B cell (primary cell): Measurements from ENCODE around the gene TRAP1. TPM values are rescaled to one million over a fixed set of nuclear protein-coding genes. Genes with fewer than 3 reads are reported as not detected.

ENCODE experiments used
- ATAC-seq: fragments of 200-7000 bp; cut with Tn5 transposase; one replicate; pipeline ENCODE4 v1.10.0; 2021; ENCODE audit warnings: low read depth, mild to moderate bottlenecking, moderate number of reproducible peaks, moderate library complexity
- CTCF ChIA-PET: fragments of 350-600 bp; sonication (Branson Sonifier 250); formaldehyde crosslinking; loops from one replicate; lab custom pipeline; 2021; ENCODE audit warnings: antibody characterized with exemption, inconsistent platforms; lab: Charles Lee
- POLR2A ChIA-PET: fragments of 350-600 bp; sonication (Branson Sonifier 250); formaldehyde crosslinking; loops from one replicate; lab custom pipeline; 2021; ENCODE audit warnings: antibody characterized with exemption; lab: Charles Lee
- DNase-seq: peaks from one replicate; pipeline ENCODE4 v3.0.0; 2013
- H2AFZ ChIP-seq: 2 replicates; pipeline ENCODE4 v1.6.1; 2012; ENCODE audit warnings: mild to moderate bottlenecking, low read depth, low read length; ENCODE audit not compliant: insufficient read depth, poor library complexity, severe bottlenecking
- H3K27ac ChIP-seq, 2 donors: 1 replicate in 1 of 2; 2 replicates in 1 of 2; pipeline ENCODE4 v1.5.1; 2012 to 2013; ENCODE audit warnings: low read length in 2 of 2, mild to moderate bottlenecking in 2 of 2, moderate library complexity in 1 of 2
- H3K27me3 ChIP-seq, 4 experiments: fragments of 200-600 bp in 1 of 4; sonication (generic) in 1 of 4; replicated peaks in 1 of 4; 1 replicate in 2 of 4; 2 replicates in 2 of 4; pipeline versions ENCODE4 v1.6.1 to v1.7.0; 2013 to 2016; ENCODE audit warnings: low read length in 3 of 4, mild to moderate bottlenecking in 2 of 4, mixed read lengths in 1 of 4, moderate library complexity in 1 of 4; ENCODE audit not compliant: insufficient read depth in 4 of 4, control insufficient read depth in 3 of 4; ENCODE audit errors: control extremely low read depth in 1 of 4
- H3K36me3 ChIP-seq, 2 experiments: replicated peaks in 1 of 2; 1 replicate in 1 of 2; 2 replicates in 1 of 2; pipeline versions ENCODE4 v1.6.1 to v1.7.1; 2013; ENCODE audit warnings: low read length in 1 of 2; ENCODE audit not compliant: insufficient read depth in 2 of 2, control insufficient read depth in 1 of 2; ENCODE audit errors: control extremely low read depth in 1 of 2, extremely low read depth in 1 of 2
- H3K4me1 ChIP-seq, 2 donors: fragments of 200-600 bp in 1 of 2; sonication (generic) in 1 of 2; 1 replicate in 1 of 2; 2 replicates in 1 of 2; pipeline versions ENCODE4 v1.5.1 to v1.6.1; 2013 to 2017; ENCODE audit warnings: low read length in 2 of 2; ENCODE audit not compliant: control insufficient read depth in 2 of 2, insufficient read depth in 2 of 2
- H3K4me2 ChIP-seq: replicated peaks from 2 replicates; pipeline ENCODE3; 2012; ENCODE audit warnings: mild to moderate bottlenecking, low read depth, low read length; ENCODE audit not compliant: poor library complexity, severe bottlenecking
- H3K4me3 ChIP-seq, 5 experiments: fragments of 200-600 bp in 1 of 5; sonication (generic) in 1 of 5; 1 replicate in 3 of 5; 2 replicates in 2 of 5; pipeline versions ENCODE4 v1.5.1 to v1.7.0; 2011 to 2016; ENCODE audit warnings: low read length in 4 of 5, mild to moderate bottlenecking in 4 of 5, low read depth in 2 of 5, control low read depth in 1 of 5, moderate library complexity in 1 of 5; ENCODE audit not compliant: insufficient read depth in 1 of 5; ENCODE audit errors: control extremely low read depth in 1 of 5, extremely low read depth in 1 of 5
- H3K79me2 ChIP-seq: fragments of 200-600 bp; sonication (generic); one replicate; pipeline ENCODE4 v1.6.0; 2016; ENCODE audit warnings: low read length; ENCODE audit not compliant: control insufficient read depth, insufficient read depth
- H3K9ac ChIP-seq: fragments of 200-600 bp; sonication (generic); 2 replicates; pipeline ENCODE4 v1.6.1; 2017; ENCODE audit warnings: mild to moderate bottlenecking, low read length, moderate library complexity
- H3K9me3 ChIP-seq, 3 donors: one replicate each; pipeline versions ENCODE4 v1.6.1 to v1.7.1; 2013; ENCODE audit warnings: low read length in 2 of 3; ENCODE audit not compliant: control insufficient read depth in 2 of 3, insufficient read depth in 1 of 3; ENCODE audit errors: control extremely low read depth in 1 of 3
- H4K20me1 ChIP-seq: 2 replicates; pipeline ENCODE4 v1.6.0; 2012; ENCODE audit warnings: mild to moderate bottlenecking, low read length; ENCODE audit not compliant: insufficient read depth, control insufficient read depth, poor library complexity, severe bottlenecking
- H3K27ac Mint-ChIP-seq: one replicate; pipeline ENCODE4 v1.8.0; 2021; ENCODE audit warnings: mixed read lengths
- H3K27me3 Mint-ChIP-seq: one replicate; pipeline ENCODE4 v1.8.0; 2021; ENCODE audit warnings: mixed read lengths
- H3K4me1 Mint-ChIP-seq: one replicate; pipeline ENCODE4 v1.8.0; 2021; ENCODE audit warnings: mixed read lengths
- H3K4me3 Mint-ChIP-seq: one replicate; pipeline ENCODE4 v1.8.0; 2021; ENCODE audit warnings: mixed read lengths
- H3K9me3 Mint-ChIP-seq: one replicate; pipeline ENCODE4 v1.8.0; 2022; ENCODE audit warnings: mixed read lengths; ENCODE audit not compliant: insufficient read depth
- EZH2 ChIP-seq: IDR thresholded peaks from 2 replicates; pipeline ENCODE4 v1.6.1; 2012; ENCODE audit warnings: borderline replicate concordance, low read depth, mild to moderate bottlenecking, moderate library complexity, low read length; ENCODE audit not compliant: insufficient read depth, poor library complexity, severe bottlenecking
- WGBS: methylation state at CpG from one replicate; pipeline ENCODE4 v1.1.5; 2013; ENCODE audit warnings: missing lambda C conversion rate; ENCODE audit not compliant: insufficient coverage; 5-methylcytosine and 5-hydroxymethylcytosine counted together
- intact Hi-C: fragments of 100-400 bp; cut with micrococcal nuclease; formaldehyde crosslinking; loops from one replicate; pipeline ENCODE4 v1.10.0; 2022
- polyA plus RNA-seq: library from polyadenylated mRNA; depleted of rRNA; stranded (reverse); fragments of >200 nt; gene quantifications from 2 replicates; pipeline ENCODE4 v1.2.3, GENCODE V29; 2012
- total RNA-seq, 2 donors: library from RNA; stranded (reverse); fragments of 120-200 nt in 1 of 2; gene quantifications; 1 replicate in 1 of 2; 2 replicates in 1 of 2; pipeline versions ENCODE4 v1.2.3 to v1.2.4, GENCODE V29; 2013 to 2022
- TF ChIP-seq, protein P1 (sequence below): fragments of 200-600 bp; IDR thresholded peaks from one replicate; pipeline ENCODE4 v1.8.0; 2022; ENCODE audit warnings: antibody characterized with exemption, mild to moderate bottlenecking

TRAP1 gene
- total and polyA plus RNA-seq, 2 donors (not counting 1 experiment from before 2014, with no cell fraction given) = 51.1 to 88.4 TPM

DNA sequence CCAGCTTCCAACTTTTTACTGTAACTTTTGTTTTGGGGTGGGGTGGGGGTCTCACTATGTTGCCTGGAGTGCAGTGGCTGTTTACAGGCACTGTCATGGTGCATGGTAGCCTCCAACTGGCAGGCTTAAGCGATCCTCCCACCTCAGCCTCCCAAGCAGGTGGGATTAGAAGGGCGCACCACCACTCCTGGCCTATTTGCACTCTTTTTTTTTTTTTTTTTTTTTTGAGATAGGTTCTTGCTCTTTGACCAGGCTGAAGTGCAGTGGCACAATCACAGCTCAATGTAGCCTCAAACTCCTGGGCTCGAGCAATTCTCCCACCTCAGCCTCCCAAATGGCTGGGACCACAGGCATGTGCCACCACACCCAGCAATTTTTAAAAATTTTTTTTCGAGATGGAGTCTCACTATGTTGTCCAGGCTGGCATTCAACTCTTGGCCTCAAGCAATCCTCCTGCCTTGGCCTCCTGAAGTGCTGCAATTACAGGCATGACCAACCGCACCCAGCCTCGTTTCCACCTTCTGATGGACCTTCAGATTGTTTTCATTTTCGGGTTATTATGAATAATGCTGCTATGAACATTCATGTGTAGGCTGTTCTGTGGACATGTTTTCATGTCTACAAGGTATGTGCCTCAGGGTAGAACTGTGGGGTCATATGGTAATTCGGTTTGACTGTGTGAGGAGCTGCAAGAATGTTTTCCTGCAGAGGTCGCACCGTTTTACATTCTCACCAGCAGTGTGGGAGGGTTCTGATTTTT lies 10.9 kb downstream of the TRAP1 start:
- Mint-ChIP-seq H3K4me1 (peaks cover 5% of the 10 kb centered on the region), H3K27me3 (no peaks in the 10 kb centered on the region), H3K27ac (no peak overlapping the region), H3K9me3 (no peaks in the 10 kb centered on the region), H3K4me3 (no peak overlapping the region)
- CTCF ChIA-PET = no interaction called here
- POLR2A ChIA-PET = interaction anchor here (1.1 kb wide), 1 partner anchor 478 kb away, joined by 4 read pairs; no protein-coding TSS in a partner anchor
- H3K4me1 ChIP-seq = no peaks in the 10 kb centered on the region
- H3K36me3 ChIP-seq = no peaks in the 10 kb centered on the region
- peaks cover 3% of the 10 kb centered on the region for H4K20me1 ChIP-seq
- intact Hi-C loops = no loop called here
- DNase-seq = no peak
- 98% methylated on average over 6 of the region's 10 CpGs for WGBS
- ATAC-seq = no peak
- H3K27ac ChIP-seq = no peak overlapping the region
- H3K79me2 ChIP-seq = peaks cover 36% of the 10 kb centered on the region
- H2AFZ ChIP-seq = no peak overlapping the region
- no peak overlapping the region for H3K9ac ChIP-seq
- no peak overlapping the region for H3K4me2 ChIP-seq
- TF ChIP-seq, protein P1, sequence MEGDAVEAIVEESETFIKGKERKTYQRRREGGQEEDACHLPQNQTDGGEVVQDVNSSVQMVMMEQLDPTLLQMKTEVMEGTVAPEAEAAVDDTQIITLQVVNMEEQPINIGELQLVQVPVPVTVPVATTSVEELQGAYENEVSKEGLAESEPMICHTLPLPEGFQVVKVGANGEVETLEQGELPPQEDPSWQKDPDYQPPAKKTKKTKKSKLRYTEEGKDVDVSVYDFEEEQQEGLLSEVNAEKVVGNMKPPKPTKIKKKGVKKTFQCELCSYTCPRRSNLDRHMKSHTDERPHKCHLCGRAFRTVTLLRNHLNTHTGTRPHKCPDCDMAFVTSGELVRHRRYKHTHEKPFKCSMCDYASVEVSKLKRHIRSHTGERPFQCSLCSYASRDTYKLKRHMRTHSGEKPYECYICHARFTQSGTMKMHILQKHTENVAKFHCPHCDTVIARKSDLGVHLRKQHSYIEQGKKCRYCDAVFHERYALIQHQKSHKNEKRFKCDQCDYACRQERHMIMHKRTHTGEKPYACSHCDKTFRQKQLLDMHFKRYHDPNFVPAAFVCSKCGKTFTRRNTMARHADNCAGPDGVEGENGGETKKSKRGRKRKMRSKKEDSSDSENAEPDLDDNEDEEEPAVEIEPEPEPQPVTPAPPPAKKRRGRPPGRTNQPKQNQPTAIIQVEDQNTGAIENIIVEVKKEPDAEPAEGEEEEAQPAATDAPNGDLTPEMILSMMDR = no peak
- TF ChIP-seq EZH2 = no peak
- H3K9me3 ChIP-seq = no peaks in the 10 kb centered on the region
- H3K4me3 ChIP-seq = no peak overlapping the region
- no peaks in the 10 kb centered on the region for H3K27me3 ChIP-seq

DNA sequence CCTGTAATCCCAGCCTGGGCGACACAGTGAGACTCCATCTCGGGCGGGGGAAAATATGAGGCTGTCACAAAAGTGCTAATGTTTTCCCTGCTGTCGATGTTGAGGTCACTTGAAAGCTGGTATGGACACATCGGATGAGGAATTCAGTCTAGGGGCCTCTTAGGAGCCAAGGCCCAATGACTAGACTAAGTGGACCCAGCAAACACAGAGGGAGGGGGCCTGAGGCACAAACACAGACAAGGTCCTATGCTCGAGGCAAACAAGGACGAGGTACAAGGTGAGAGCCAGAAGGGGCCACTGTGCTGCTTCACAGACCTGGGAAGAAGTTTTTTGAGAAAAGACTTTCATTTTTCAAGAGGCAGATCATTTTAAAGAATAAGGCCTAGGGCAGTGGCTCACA lies 15.2 kb downstream of the TRAP1 start:
- POLR2A ChIA-PET = interaction anchor here (0.7 kb wide), 1 partner anchor 39 kb away, joined by 8 read pairs; no protein-coding TSS in a partner anchor
- H3K27me3 Mint-ChIP-seq = no peaks in the 10 kb centered on the region
- H4K20me1 ChIP-seq = no peaks in the 10 kb centered on the region
- H3K4me1 Mint-ChIP-seq = peaks cover 6% of the 10 kb centered on the region
- ATAC-seq (no peak), DNase-seq (no peak)
- intact Hi-C loops = no loop called here
- no peaks in the 10 kb centered on the region for H3K9me3 Mint-ChIP-seq
- H3K27me3 ChIP-seq = no peaks in the 10 kb centered on the region
- no peak overlapping the region for H3K27ac ChIP-seq
- no peaks in the 10 kb centered on the region for H3K4me1 ChIP-seq
- peaks cover 25% of the 10 kb centered on the region for H3K79me2 ChIP-seq
- no peak for TF ChIP-seq EZH2
- TF ChIP-seq, protein P1 = no peak
- no peak overlapping the region for H3K9ac ChIP-seq
- 99% methylated on average over 7 of the region's 7 CpGs for WGBS
- no peaks in the 10 kb centered on the region for H3K36me3 ChIP-seq
- CTCF ChIA-PET = interaction anchor here (1.1 kb wide), 1 partner anchor 11 kb away, joined by 4 read pairs; no protein-coding TSS in a partner anchor
- H3K4me3 Mint-ChIP-seq = no peak overlapping the region
- H3K9me3 ChIP-seq = peaks cover 0 to 7% (median 0%) of the 10 kb centered on the region in 3 donors
- H2AFZ ChIP-seq = no peak overlapping the region
- H3K27ac Mint-ChIP-seq = no peak overlapping the region
- H3K4me3 ChIP-seq = no peak overlapping the region
- H3K4me2 ChIP-seq = no peak overlapping the region
